Measurements from ENCODE around the gene XPR1. TPM values are rescaled to one million over a fixed set of nuclear protein-coding genes. Genes with fewer than 3 reads are reported as not detected.

The XPR1 gene
- total RNA-seq, 2 donors from 2014 or later: 18.0 to 21.2 TPM

DNA sequence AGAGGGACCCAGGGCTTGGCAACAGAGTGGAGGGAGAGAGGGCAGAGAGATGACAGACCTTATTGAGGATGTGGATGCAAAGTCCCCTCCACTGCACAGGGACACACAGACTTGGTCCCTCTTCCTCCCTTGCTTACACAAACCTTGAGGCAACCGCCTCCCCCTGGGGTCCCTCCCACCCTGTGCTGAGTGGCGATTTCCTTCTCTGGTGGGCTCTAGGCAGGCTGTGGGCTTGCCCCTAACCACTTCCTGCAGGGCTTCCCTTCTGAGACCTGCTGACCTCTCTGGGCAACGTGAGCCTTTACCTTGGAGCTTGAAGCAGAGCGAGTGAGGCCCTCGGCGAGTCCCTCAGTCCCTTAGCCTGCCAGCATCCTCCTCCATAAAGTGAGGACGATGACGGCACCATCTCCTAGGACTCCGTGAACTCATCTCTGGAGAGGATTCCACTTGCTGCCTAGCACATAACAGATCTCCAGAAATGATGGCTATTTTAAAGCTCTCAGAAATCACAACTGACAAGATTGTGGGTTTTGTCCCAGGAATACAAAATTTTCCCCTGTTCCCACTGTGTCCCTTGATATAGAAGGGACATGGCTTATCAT, 305.9 kb downstream of the XPR1 start:
- Mint-ChIP-seq H3K27me3 (no peaks in the 10 kb centered on the region), H3K36me3 (no peaks in the 10 kb centered on the region), H3K27ac (peak overlapping the region in 1 of 2 donors; percentile 39), H3K4me1 (ENCODE audit: low read depth in 2 of 2) (peaks cover 10 to 18% of the 10 kb centered on the region in 2 donors), H3K9me3 (no peaks in the 10 kb centered on the region), H3K4me3 (no peak overlapping the region)
- no peak for DNase-seq (ENCODE audit: low spot score)
- ATAC-seq: peak in 1 of 2 donors; percentile 33

DNA sequence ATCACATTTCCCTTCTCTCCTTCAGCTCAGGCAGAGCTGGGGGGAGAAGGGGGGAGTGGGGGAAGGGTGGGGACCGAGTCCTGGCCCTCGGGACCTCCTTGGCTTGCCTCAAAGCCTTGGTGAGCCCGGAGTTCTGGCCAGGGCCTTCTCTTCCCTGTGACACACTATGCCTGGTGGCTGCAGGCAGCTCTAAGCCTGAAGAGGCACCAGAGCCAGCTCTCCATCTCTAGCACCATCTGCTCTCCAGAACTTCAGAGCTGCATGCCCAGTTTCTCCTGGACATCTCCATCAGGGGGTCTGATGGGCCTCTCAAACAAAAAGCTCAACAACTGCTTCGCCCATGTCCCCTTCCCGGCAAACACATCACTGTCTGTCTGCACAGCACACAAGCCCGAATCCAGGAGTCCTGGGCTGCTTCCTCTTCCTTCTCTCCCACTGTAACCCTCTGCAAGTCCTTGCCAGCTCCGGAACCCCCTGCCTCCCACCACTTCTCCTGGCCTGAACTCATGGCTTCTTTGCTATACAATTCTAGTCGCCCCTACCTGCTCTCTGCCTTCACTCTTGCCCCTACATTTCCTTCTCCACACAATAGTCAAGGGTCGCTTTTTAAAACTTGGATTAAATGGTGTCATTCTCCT, 307.4 kb downstream of the XPR1 start:
- ATAC-seq: no peak
- Mint-ChIP-seq H3K4me1 (ENCODE audit: low read depth in 2 of 2) (peaks cover 10 to 18% of the 10 kb centered on the region in 2 donors), H3K4me3 (no peak overlapping the region), H3K27ac (peak overlapping the region in 1 of 2 donors; percentile 59), H3K9me3 (no peaks in the 10 kb centered on the region), H3K27me3 (no peaks in the 10 kb centered on the region), H3K36me3 (no peaks in the 10 kb centered on the region)
- no peak for DNase-seq (ENCODE audit: low spot score)

DNA sequence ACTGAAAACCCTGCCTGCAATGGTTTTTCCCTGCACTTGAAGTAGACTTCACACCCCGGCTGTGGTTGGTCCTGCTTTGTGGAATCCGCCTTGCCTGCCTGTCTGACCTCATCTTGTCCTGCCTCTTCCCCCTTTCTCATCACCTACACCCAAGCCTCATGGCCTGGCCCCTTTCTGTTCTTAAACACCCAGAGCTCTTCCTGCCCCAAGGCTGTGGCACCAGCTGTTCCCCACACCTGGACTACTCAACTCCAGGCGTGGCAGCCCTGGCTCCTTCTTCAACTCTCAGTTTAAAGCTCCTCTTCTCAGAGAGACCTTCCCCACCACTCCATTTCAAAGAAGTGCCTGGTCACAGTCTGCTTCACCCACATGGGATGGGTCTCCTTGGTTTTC, 307.9 kb downstream of the XPR1 start:
- Mint-ChIP-seq H3K4me1 (ENCODE audit: low read depth in 2 of 2) (peaks cover 6 to 15% of the 10 kb centered on the region in 2 donors), H3K27me3 (no peaks in the 10 kb centered on the region), H3K4me3 (no peak overlapping the region), H3K36me3 (no peaks in the 10 kb centered on the region), H3K9me3 (no peaks in the 10 kb centered on the region), H3K27ac (peak overlapping the region in 1 of 2 donors; percentile 59)
- ATAC-seq (no peak), DNase-seq (ENCODE audit: low spot score) (no peak)

Other genes with a start within 250 kb of the XPR1 start
- 10 to 100 TPM; 32.0 to 53.7 TPM for gene ACBD6, start 129.4 kb upstream of the XPR1 start, total RNA-seq
- gene OVAAL, start 73.1 kb upstream of the XPR1 start, total RNA-seq: not detected